Coronary artery (tissue), 2 donors: ENCODE measurements around the gene FABP2.

ENCODE experiments used
- DNase-seq: peaks from one replicate; pipeline ENCODE4 v3.0.0-alpha.2; 2017; ENCODE audit warnings: low spot score
- H3K27ac ChIP-seq, 2 donors: fragments of 200-600 bp; sonication (generic); one replicate each; pipeline ENCODE4 v1.5.1; 2016 to 2019
- H3K4me3 ChIP-seq: fragments of 200-600 bp; sonication (generic); 2 replicates; pipeline ENCODE4 v1.5.1; 2016; ENCODE audit warnings: mild to moderate bottlenecking, moderate library complexity
- TF ChIP-seq, protein P1 (sequence below): fragments of 200-600 bp; sonication (generic); IDR thresholded peaks from one replicate; pipeline ENCODE4 v1.5.1; 2019; ENCODE audit warnings: antibody characterized with exemption

FABP2 gene

DNA sequence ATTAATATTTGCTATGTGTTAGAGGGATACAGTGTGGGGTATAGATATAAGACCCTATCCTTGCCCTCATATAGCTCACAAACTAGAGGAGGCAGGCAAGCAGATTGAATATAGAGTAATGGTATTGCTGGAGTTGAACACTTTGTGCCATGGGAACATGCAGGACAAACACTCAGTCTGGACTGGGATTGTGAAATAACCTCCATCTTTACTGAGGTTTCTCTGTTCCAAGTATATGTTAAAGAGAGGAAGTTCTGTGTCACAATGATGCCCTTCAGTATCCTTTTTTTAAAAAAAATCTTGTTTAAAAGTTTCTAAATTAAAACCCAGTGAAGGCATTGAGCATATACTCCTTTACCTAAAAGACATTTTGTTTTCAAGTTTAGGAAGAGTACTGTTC, 8.7 kb downstream of the FABP2 start:
- H3K4me3 ChIP-seq, result no peak overlapping the region
- H3K27ac ChIP-seq, result no peak overlapping the region
- TF ChIP-seq, protein P1, sequence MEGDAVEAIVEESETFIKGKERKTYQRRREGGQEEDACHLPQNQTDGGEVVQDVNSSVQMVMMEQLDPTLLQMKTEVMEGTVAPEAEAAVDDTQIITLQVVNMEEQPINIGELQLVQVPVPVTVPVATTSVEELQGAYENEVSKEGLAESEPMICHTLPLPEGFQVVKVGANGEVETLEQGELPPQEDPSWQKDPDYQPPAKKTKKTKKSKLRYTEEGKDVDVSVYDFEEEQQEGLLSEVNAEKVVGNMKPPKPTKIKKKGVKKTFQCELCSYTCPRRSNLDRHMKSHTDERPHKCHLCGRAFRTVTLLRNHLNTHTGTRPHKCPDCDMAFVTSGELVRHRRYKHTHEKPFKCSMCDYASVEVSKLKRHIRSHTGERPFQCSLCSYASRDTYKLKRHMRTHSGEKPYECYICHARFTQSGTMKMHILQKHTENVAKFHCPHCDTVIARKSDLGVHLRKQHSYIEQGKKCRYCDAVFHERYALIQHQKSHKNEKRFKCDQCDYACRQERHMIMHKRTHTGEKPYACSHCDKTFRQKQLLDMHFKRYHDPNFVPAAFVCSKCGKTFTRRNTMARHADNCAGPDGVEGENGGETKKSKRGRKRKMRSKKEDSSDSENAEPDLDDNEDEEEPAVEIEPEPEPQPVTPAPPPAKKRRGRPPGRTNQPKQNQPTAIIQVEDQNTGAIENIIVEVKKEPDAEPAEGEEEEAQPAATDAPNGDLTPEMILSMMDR, result no peak
- no peak for DNase-seq

DNA sequence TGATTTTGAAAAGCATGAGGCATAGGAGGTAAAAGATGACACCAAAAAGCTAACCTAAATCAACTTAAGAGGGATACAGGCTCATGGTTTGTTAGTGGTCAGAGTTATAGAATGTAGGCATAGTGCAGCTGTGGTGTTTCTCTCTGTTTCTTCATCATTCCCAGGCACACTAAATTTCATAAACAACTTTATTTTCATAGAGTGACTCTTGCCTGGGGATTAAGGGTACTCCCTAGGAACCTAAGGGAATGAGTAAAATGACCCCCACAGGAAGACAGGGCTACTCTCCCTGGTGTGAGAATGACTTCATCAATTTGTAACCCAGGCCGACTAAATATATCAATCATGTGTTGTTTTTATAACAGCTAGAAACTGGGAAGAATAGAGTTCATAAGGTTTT, 11.1 kb downstream of the FABP2 start:
- Histone ChIP-seq H3K27ac (no peak overlapping the region), H3K4me3 (no peak overlapping the region)
- DNase-seq, result no peak
- TF ChIP-seq, protein P1, result no peak

DNA sequence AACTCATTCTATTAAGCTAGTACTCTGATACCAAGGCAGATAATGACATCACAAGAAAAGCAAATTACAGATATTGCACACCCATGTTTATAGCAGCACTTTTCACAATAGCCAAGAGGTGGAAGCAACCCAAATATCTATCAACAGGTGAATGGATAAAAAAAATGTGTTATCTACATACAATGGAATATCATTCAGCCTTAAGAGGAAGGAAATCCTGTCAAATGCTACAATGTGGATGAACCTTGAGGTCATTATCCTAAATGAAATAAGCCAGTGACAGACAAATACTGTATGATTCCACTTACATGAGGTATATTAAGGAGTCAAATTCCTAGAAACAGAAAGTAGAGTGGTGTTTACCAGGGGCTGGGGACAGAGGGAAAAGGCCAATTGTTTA, 14.3 kb downstream of the FABP2 start:
- TF ChIP-seq, protein P1, result no peak
- DNase-seq, result no peak
- Histone ChIP-seq H3K4me3 (no peak overlapping the region), H3K27ac (no peak overlapping the region)

DNA sequence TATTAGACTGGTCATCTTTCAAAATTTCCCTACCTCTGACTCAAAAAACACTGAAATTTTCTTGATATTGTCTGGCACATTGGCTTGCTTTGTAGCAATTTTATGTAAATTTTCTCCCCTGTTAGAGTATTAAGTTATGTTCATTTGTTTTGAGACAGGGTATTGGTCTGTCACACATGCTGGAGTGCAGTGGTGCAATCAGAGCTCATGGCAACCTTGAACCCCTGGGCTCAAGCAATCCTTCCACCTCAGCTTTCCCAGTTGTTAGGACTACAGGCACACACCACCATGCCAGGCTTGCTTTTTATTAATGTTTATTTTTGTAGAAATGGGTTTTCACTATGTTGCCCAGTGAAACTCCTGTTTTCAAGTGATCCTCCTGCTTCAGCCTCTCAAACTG, 17.5 kb downstream of the FABP2 start:
- Histone ChIP-seq H3K4me3 (no peak overlapping the region), H3K27ac (no peak overlapping the region)
- TF ChIP-seq, protein P1, result no peak
- no peak for DNase-seq

DNA sequence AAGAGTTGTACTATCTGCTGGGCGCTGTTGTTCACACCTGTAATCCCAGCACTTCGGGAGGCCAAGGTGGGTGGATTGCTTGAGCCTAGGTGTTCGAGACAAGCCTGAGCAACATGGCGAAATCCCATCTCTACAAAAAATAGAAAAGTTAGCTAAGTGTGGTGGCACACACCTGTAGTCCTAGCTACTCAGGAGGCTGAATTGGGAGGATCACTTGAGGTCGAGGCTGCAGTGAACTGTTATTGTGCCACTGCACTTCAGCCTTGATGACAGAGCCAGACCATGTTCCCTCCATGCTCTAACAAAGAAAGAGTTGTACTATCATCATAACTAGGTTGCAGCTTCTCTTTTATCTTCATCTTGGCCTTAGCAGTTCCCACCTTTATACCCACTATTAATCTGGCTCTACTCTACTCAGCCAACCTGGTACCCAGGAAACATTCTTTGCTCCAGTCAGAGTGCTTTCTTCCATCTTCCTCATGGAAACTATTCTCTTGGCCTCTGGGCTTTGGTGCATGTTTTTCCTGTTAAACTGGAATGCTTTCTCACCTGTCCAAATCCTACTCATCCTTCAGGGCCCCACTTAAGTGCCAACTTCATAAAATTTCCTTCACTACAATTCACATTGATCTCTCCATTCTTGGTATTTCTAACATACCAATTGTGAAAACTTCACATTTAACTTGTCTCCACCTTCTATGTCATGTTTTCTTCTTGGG, 18.2 kb downstream of the FABP2 start:
- DNase-seq, result no peak
- no peak overlapping the region for H3K27ac ChIP-seq
- no peak overlapping the region for H3K4me3 ChIP-seq
- TF ChIP-seq, protein P1, result no peak

DNA sequence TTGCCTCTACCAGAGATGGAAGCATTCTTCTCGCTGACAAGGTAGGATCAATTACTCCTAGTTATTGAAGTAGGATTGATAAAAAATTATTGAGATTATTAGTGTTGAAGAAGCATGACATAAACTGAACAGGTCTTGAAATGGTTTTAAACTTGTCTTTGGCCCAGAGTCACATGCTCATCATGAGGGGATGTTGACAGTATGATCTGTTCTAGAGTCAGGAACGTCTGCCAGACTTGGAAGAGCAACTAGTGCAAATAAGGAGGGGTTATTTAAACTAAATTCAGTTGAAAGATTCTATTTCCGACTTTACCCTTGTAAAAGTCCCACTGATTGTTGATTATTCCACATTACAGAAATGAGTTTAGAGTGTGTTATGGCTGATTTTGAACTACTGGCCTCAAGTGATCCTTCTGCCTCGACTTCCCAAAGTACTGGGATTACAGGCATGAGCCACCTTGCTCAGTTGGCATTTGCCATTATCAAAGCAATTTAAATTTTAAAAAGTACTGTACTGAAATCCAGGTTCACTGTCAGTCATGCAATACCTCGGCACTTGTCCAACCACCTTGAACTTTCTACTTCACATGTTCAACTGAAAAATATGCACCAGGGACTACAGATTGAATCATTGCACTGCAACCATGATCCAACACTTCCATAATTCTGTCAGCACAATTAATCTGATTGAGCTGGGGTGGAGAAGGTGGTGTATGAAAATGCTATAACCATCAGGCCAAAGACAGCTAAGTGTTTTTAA, 19.7 kb downstream of the FABP2 start:
- no peak for DNase-seq
- Histone ChIP-seq H3K4me3 (no peak overlapping the region), H3K27ac (no peak overlapping the region)
- TF ChIP-seq, protein P1, result no peak
